Caco-2 (cell line): ENCODE results near the gene NOXO1. TPM values are rescaled to one million over a fixed set of nuclear protein-coding genes. Genes with fewer than 3 reads are reported as not detected.
A peak's percentile ranks its signal among the peaks of the same experiment; 100 is the strongest.

ENCODE experiments used
- BruUV-seq: library from RNA; stranded (reverse); fragments of 400-500 nt; replicated peaks from 2 replicates; lab custom pipeline; 2021; lab: Mats Ljungman, UMichigan
- CTCF ChIA-PET: fragments of 300-600 bp; sonication (Branson Sonifier 250); formaldehyde crosslinking; loops from one replicate; lab custom pipeline; 2022; ENCODE audit warnings: antibody characterized with exemption; lab: Charles Lee
- POLR2A ChIA-PET: fragments of 300-600 bp; sonication (Branson Sonifier 250); formaldehyde crosslinking; loops from one replicate; lab custom pipeline; 2022; ENCODE audit warnings: antibody characterized with exemption; lab: Charles Lee
- DNase-seq, 2 experiments: peaks; one replicate each; pipeline versions ENCODE4 v3.0.0 to v3.0.0-alpha.2; 2020 to 2022
- H3K27me3 ChIP-seq: replicated peaks from 2 replicates; pipeline ENCODE4 v1.6.0; 2011; ENCODE audit warnings: low read length; ENCODE audit not compliant: control insufficient read depth, insufficient read depth
- H3K36me3 ChIP-seq: 2 replicates; pipeline ENCODE4 v1.5.1; 2011; ENCODE audit warnings: low read length; ENCODE audit not compliant: control insufficient read depth, insufficient read depth
- H3K4me1 ChIP-seq: fragments of 250-450 bp; sonication (Bioruptor Pico); 2 replicates; pipeline ENCODE4 v1.5.1; 2020; ENCODE audit warnings: mild to moderate bottlenecking
- H3K4me3 ChIP-seq: 2 replicates; pipeline ENCODE4 v1.5.1; 2011; ENCODE audit warnings: low read depth, mild to moderate bottlenecking, control low read depth, low read length
- H3K9me3 ChIP-seq: fragments of 250-450 bp; sonication (Bioruptor Pico); 2 replicates; pipeline ENCODE4 v1.5.1; 2020; ENCODE audit warnings: mild to moderate bottlenecking, moderate library complexity
- H3K27ac Mint-ChIP-seq: one replicate; pipeline ENCODE4 v1.8.0; 2022; ENCODE audit warnings: mixed read lengths; ENCODE audit not compliant: unreplicated experiment
- H3K27me3 Mint-ChIP-seq: one replicate; pipeline ENCODE4 v1.8.0; 2022; ENCODE audit warnings: mixed read lengths; ENCODE audit not compliant: insufficient read depth, unreplicated experiment
- H3K36me3 Mint-ChIP-seq: one replicate; pipeline ENCODE4 v1.8.0; 2022; ENCODE audit warnings: mild to moderate bottlenecking, mixed read lengths; ENCODE audit not compliant: insufficient read depth, unreplicated experiment
- H3K4me1 Mint-ChIP-seq: one replicate; pipeline ENCODE4 v1.8.0; 2022; ENCODE audit warnings: low read depth, mixed read lengths; ENCODE audit not compliant: unreplicated experiment
- H3K4me3 Mint-ChIP-seq: one replicate; pipeline ENCODE4 v1.8.0; 2022; ENCODE audit warnings: mild to moderate bottlenecking, moderate library complexity, mixed read lengths; ENCODE audit not compliant: unreplicated experiment
- H3K9me3 Mint-ChIP-seq: one replicate; pipeline ENCODE4 v1.8.0; 2022; ENCODE audit warnings: mixed read lengths; ENCODE audit not compliant: unreplicated experiment
- intact Hi-C: fragments of 100-400 bp; cut with micrococcal nuclease; formaldehyde crosslinking; loops from one replicate; pipeline ENCODE4 v1.10.0; 2022; ENCODE audit not compliant: unreplicated experiment
- total RNA-seq: library from RNA; stranded (reverse); gene quantifications from 2 replicates; pipeline ENCODE4 v1.2.3, GENCODE V29; 2022
- TF ChIP-seq, protein P1 (sequence below), 2 experiments: fragments of 200-600 bp in 1 of 2; IDR thresholded peaks; 1 replicate in 1 of 2; 2 replicates in 1 of 2; pipeline versions ENCODE4 v1.5.1 to v1.8.0; 2011 to 2022; ENCODE audit warnings: antibody characterized with exemption in 1 of 2, control low read depth in 1 of 2, inconsistent platforms in 1 of 2, low read depth in 1 of 2, low read length in 1 of 2, mild to moderate bottlenecking in 1 of 2, moderate library complexity in 1 of 2; ENCODE audit not compliant: insufficient read depth in 1 of 2, severe bottlenecking in 1 of 2, unreplicated experiment in 1 of 2

NOXO1 gene
- total RNA-seq, 1 experiment from 2014 or later: 1.1 TPM

DNA sequence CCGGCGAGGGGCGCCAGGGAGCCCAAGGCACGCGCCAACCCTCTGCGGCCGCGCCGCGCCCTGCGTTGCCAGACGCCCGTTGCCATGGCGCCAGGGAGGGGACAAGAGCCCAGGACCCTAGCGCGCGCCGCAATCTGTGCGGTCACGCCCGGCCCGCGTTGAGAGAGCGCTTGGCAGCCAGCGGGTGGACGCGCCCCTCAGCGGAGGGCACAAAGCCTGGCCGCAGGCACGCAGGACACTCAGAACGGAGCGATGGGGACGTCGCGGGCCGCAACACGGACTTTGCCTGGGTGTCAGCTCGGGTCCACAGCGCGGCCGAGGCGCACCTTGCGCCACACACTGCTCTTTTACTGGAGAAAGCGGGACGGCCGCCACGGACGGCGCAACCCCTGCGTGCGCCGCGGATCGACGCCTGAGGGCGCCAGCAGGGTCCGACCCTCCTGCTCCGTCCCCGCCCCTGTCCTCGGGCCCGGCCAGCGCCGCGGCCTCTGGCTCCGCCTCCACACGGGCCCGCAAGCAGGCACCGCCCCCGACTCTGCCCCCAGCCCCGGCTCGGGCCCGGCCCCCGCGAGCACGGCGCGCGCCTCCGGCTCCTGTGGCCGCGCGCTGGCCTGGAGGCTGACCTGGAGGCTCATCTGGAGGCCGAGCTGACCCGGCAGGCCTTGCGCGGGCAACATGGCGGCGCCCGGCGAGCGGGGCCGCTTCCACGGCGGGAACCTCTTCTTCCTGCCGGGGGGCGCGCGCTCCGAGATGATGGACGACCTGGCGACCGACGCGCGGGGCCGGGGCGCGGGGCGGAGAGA is 2.5 kb upstream of the NOXO1 start, which contains the start of gene GFER:
TSS of gene GFER (plus strand) at position 650 of the 803 bp plus-strand sequence. CDS start at position 676, 26 bp downstream.
- Histone ChIP-seq H3K4me1 (peaks cover 15% of the 10 kb centered on the region), H3K4me3 (peak within 1 kb of the TSS; percentile 74), H3K27me3 (no peaks in the 10 kb centered on the region), H3K9me3 (no peaks in the 10 kb centered on the region), H3K36me3 (peaks cover 5% of the 10 kb centered on the region; the same call in 1 of the 2 replicates)
- no TSS peak for BruUV-seq
- intact Hi-C loops: no loop called here
- CTCF ChIA-PET: interaction anchor here (0.9 to 1.5 kb wide), 2 partner anchors 12 to 43 kb away, joined by 3 read pairs; partner anchors contain the start of gene TBL3
- TF ChIP-seq, protein P1, sequence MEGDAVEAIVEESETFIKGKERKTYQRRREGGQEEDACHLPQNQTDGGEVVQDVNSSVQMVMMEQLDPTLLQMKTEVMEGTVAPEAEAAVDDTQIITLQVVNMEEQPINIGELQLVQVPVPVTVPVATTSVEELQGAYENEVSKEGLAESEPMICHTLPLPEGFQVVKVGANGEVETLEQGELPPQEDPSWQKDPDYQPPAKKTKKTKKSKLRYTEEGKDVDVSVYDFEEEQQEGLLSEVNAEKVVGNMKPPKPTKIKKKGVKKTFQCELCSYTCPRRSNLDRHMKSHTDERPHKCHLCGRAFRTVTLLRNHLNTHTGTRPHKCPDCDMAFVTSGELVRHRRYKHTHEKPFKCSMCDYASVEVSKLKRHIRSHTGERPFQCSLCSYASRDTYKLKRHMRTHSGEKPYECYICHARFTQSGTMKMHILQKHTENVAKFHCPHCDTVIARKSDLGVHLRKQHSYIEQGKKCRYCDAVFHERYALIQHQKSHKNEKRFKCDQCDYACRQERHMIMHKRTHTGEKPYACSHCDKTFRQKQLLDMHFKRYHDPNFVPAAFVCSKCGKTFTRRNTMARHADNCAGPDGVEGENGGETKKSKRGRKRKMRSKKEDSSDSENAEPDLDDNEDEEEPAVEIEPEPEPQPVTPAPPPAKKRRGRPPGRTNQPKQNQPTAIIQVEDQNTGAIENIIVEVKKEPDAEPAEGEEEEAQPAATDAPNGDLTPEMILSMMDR (IDR thresholded peaks at IDR 0.05; ENCODE audit: insufficient read depth in 1 of 2, low read depth in 1 of 2, low read length in 1 of 2, severe bottlenecking in 1 of 2, unreplicated experiment in 1 of 2): peak in 1 of 2 experiments; percentile 33
- Mint-ChIP-seq H3K9me3 (no peaks in the 10 kb centered on the region), H3K27ac (peak within 1 kb of the TSS; percentile 76), H3K4me3 (peak within 1 kb of the TSS; percentile 83), H3K36me3 (peaks cover 38% of the 10 kb centered on the region), H3K4me1 (peaks cover 12% of the 10 kb centered on the region), H3K27me3 (no peaks in the 10 kb centered on the region)
- peak; percentile 91 to 96 for DNase-seq
- POLR2A ChIA-PET: interaction anchor here (1.0 to 1.7 kb wide), 2 partner anchors 12 to 19 kb away, joined by 12 to 13 read pairs; partner anchors contain the start of genes RPS2 and TBL3

DNA sequence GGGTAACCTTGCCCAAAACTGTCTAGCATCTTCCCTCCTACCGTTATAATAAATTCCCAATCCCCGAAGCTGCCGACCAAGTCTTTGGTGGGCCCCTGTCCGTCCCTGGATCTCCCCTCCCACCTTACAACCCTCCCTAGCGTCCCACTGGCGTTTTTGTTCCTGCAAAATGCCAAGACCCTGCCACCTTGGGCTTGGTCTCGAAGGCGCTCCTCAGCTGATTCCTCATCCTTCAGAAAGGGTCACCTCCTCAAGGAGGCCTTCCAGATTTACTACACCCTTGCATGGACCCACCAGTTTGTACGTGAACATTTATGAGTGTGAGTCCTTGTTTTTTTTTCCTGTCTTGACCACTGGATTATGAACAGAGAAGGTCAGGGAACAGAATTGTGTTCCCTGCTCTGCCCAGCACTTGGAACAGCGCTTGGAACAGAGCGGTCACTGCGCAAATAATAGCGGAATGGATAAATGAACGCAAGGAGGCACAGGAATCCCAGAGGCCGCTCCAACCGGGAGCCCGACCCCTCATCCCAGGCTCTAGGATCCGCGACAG is 1.8 kb upstream of the NOXO1 start:
- H3K4me1 Mint-ChIP-seq: peaks cover 7% of the 10 kb centered on the region
- Histone ChIP-seq H3K27me3 (no peaks in the 10 kb centered on the region), H3K4me3 (peak overlapping the region; percentile 72), H3K4me1 (peaks cover 15% of the 10 kb centered on the region), H3K9me3 (no peaks in the 10 kb centered on the region), H3K36me3 (peaks cover 5% of the 10 kb centered on the region; the same call in 1 of the 2 replicates)
- CTCF ChIA-PET: no interaction called here
- no peaks in the 10 kb centered on the region for H3K9me3 Mint-ChIP-seq
- peak overlapping the region; percentile 83 for H3K4me3 Mint-ChIP-seq
- DNase-seq: no peak
- peaks cover 38% of the 10 kb centered on the region for H3K36me3 Mint-ChIP-seq
- intact Hi-C loops: no loop called here
- H3K27ac Mint-ChIP-seq: peak overlapping the region; percentile 76
- TF ChIP-seq, protein P1 (IDR thresholded peaks at IDR 0.05; ENCODE audit: insufficient read depth in 1 of 2, low read depth in 1 of 2, low read length in 1 of 2, severe bottlenecking in 1 of 2, unreplicated experiment in 1 of 2): no peak
- no peaks in the 10 kb centered on the region for H3K27me3 Mint-ChIP-seq
- no TSS peak for BruUV-seq
- POLR2A ChIA-PET: interaction anchor here (1.2 to 1.7 kb wide), 2 partner anchors 12 to 18 kb away, joined by 3 to 13 read pairs; partner anchors contain the start of genes RPS2 and TBL3

DNA sequence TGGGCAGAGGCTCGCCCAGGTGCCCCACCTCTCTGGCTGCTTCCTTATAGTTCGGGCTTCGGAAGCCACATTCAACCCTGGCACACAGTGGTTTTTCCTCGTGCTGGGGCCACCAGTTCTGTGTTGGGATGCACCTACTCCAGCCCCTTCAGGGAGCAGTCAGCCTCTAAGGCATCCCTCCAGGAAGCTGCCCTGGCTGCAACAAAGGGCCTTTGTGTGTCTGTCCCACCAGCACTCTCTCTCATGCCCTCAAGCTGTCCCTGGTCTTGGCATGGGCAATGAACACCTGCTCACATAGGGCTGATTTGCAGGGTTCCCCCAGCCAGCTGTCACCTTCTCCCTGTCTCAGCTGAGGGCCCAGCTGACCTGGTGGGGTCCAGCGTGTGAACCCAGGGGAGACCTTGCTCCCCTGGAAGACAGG is 754 bp upstream of the NOXO1 start:
- H3K4me3 Mint-ChIP-seq: peak overlapping the region; percentile 5

More for the DNA sequence above, 754 bp upstream of the NOXO1 start:
- H3K9me3 ChIP-seq: no peaks in the 10 kb centered on the region
- no TSS peak for BruUV-seq
- Mint-ChIP-seq H3K4me1 (peaks cover 7% of the 10 kb centered on the region), H3K27me3 (no peaks in the 10 kb centered on the region), H3K9me3 (no peaks in the 10 kb centered on the region), H3K27ac (no peak overlapping the region), H3K36me3 (peaks cover 38% of the 10 kb centered on the region)
- TF ChIP-seq, protein P1 (IDR thresholded peaks at IDR 0.05; ENCODE audit: insufficient read depth in 1 of 2, low read depth in 1 of 2, low read length in 1 of 2, severe bottlenecking in 1 of 2, unreplicated experiment in 1 of 2): no peak
- DNase-seq: no peak
- intact Hi-C loops: no loop called here
- H3K36me3 ChIP-seq: peaks cover 5% of the 10 kb centered on the region
- H3K4me1 ChIP-seq: peaks cover 15% of the 10 kb centered on the region
- H3K4me3 ChIP-seq: no peak overlapping the region
- ChIA-PET CTCF (interaction anchor here (0.9 to 1.0 kb wide), 2 partner anchors 10 to 18 kb away, joined by 3 read pairs; partner anchors contain the start of genes RPS2 and TBL3), POLR2A (interaction anchor here (1.2 kb wide), 1 partner anchor 17 kb away, joined by 3 read pairs; the partner anchor contains the start of gene RPS2)
- H3K27me3 ChIP-seq: no peaks in the 10 kb centered on the region
